NT2/D1 (cell line): ENCODE data around the gene SLC37A1.

ENCODE experiments used
- YY1 ChIP-seq: IDR thresholded peaks from 2 replicates; pipeline ENCODE4 v1.6.1; 2011; ENCODE audit not compliant: insufficient read length, insufficient read depth
- ZNF274 ChIP-seq: IDR thresholded peaks from 2 replicates; pipeline ENCODE4 v1.6.1; 2011; ENCODE audit warnings: mild to moderate bottlenecking, low read depth, low read length

- no peak for TF ChIP-seq ZNF274
- TF ChIP-seq YY1 = no peak
These were observed 32.5 kb upstream of the SLC37A1 start for GRCh38 chr21:42481169-42481568.
